Measurements from ENCODE around the gene QARS1. TPM values are rescaled to one million over a fixed set of nuclear protein-coding genes. Genes with fewer than 3 reads are reported as not detected.

QARS1 gene
- total RNA-seq, 1 donor from 2014 or later: 408 TPM

- no peaks in the 10 kb centered on the region for H3K9me3 Mint-ChIP-seq
- no peaks in the 10 kb centered on the region for H3K27me3 Mint-ChIP-seq
- H3K36me3 Mint-ChIP-seq: peaks cover 3% of the 10 kb centered on the region
- H3K4me3 Mint-ChIP-seq: peak within 1 kb of the TSS; percentile 95
- H3K4me1 Mint-ChIP-seq (ENCODE audit: unreplicated experiment): peaks cover 18% of the 10 kb centered on the region
- peak within 1 kb of the TSS; percentile 98 for H3K27ac Mint-ChIP-seq
- DNase-seq (ENCODE audit: extremely low spot score, unreplicated experiment): peak; percentile 97
- TF ChIP-seq CTCF (conservative IDR thresholded peaks at IDR 0.05): peak; percentile 69
These were observed 10.4 kb downstream of the QARS1 start, which contains the start of gene QRICH1 for GRCh38 chr3:49093853-49094767. QRICH1 (minus strand) TSS chr3:49094071; CDS start chr3:49077017, 17,054 bp downstream.

GRCh38 chr3:49092938-49093852, 11.4 kb downstream of the QARS1 start:
- H3K9me3 Mint-ChIP-seq: no peaks in the 10 kb centered on the region
- no peaks in the 10 kb centered on the region for H3K27me3 Mint-ChIP-seq
- peak overlapping the region; percentile 98 for H3K27ac Mint-ChIP-seq
- peak overlapping the region; percentile 95 for H3K4me3 Mint-ChIP-seq
- H3K36me3 Mint-ChIP-seq: no peaks in the 10 kb centered on the region
- peaks cover 18% of the 10 kb centered on the region for H3K4me1 Mint-ChIP-seq (ENCODE audit: unreplicated experiment)
- peak; percentile 89 for DNase-seq (ENCODE audit: extremely low spot score, unreplicated experiment)
- TF ChIP-seq CTCF (conservative IDR thresholded peaks at IDR 0.05): no peak

- no peak for TF ChIP-seq CTCF (conservative IDR thresholded peaks at IDR 0.05)
- Mint-ChIP-seq H3K27ac (no peak overlapping the region), H3K27me3 (no peaks in the 10 kb centered on the region), H3K4me1 (ENCODE audit: unreplicated experiment) (no peaks in the 10 kb centered on the region), H3K36me3 (peaks cover 4% of the 10 kb centered on the region), H3K4me3 (no peak overlapping the region), H3K9me3 (no peaks in the 10 kb centered on the region)
- no peak for DNase-seq (ENCODE audit: extremely low spot score, unreplicated experiment)
These were observed 23.1 kb downstream of the QARS1 start for GRCh38 chr3:49081429-49081828.

- DNase-seq (ENCODE audit: extremely low spot score, unreplicated experiment): no peak
- TF ChIP-seq CTCF (conservative IDR thresholded peaks at IDR 0.05): no peak
- H3K27me3 Mint-ChIP-seq: no peaks in the 10 kb centered on the region
- H3K4me1 Mint-ChIP-seq (ENCODE audit: unreplicated experiment): no peaks in the 10 kb centered on the region
- H3K36me3 Mint-ChIP-seq: peaks cover 8% of the 10 kb centered on the region
- H3K4me3 Mint-ChIP-seq: no peak overlapping the region
- H3K27ac Mint-ChIP-seq: no peak overlapping the region
- no peaks in the 10 kb centered on the region for H3K9me3 Mint-ChIP-seq
These were observed 25.3 kb downstream of the QARS1 start for GRCh38 chr3:49079270-49079669.

GRCh38 chr3:49076646-49077045, 27.9 kb downstream of the QARS1 start:
- Mint-ChIP-seq H3K4me3 (no peak overlapping the region), H3K27me3 (no peaks in the 10 kb centered on the region), H3K27ac (no peak overlapping the region), H3K9me3 (no peaks in the 10 kb centered on the region), H3K36me3 (peaks cover 12% of the 10 kb centered on the region), H3K4me1 (ENCODE audit: unreplicated experiment) (no peaks in the 10 kb centered on the region)
- no peak for DNase-seq (ENCODE audit: extremely low spot score, unreplicated experiment)
- TF ChIP-seq CTCF (conservative IDR thresholded peaks at IDR 0.05): no peak
